ENCODE measurements around the gene PTEN. TPM values are rescaled to one million over a fixed set of nuclear protein-coding genes. Genes with fewer than 3 reads are reported as not detected.

Gene PTEN
- total and polyA plus RNA-seq, 2 experiments from 2014 or later: 20.8 to 64.0 TPM

DNA sequence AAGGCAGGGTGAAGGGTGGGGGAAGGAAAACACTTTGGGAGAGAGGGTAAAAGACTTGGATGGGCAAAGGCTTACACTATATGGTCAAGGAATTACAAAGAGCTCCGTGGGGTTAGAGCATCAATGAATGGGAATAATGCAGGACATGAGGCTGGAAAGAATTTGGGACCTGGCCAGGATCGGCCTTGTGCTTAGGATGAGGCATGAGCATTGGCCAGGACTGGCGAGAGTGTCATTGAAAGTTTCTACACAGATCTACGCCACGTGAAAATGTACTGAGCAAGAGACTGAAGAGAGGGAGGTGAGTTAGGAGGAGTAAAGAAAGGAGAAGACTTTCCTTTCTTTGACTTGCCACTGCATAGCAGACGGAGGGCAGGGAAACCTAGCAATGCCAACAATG is 142.8 kb downstream of the PTEN start:
- no peak overlapping the region for H3K4me2 ChIP-seq
- H3F3A ChIP-seq (replicated peaks; ENCODE audit: low read depth): no peaks in the 10 kb centered on the region
- H3K4me3 ChIP-seq: no peak overlapping the region
- H3K27me3 ChIP-seq (ENCODE audit: insufficient read depth): no peaks in the 10 kb centered on the region
- H4K20me1 ChIP-seq (replicated peaks; ENCODE audit: insufficient read depth): no peaks in the 10 kb centered on the region
- ATAC-seq: no peak
- H2AFZ ChIP-seq: peak overlapping the region; percentile 84; the same call in 1 of the 2 replicates
- peaks cover 7% of the 10 kb centered on the region for H3K4me1 Mint-ChIP-seq
- DNase-seq (ENCODE audit: low spot score): no peak
- H3K27ac ChIP-seq (ENCODE audit: low read depth): no peak overlapping the region
- no peaks in the 10 kb centered on the region for H3K4me1 ChIP-seq (ENCODE audit: insufficient read depth)
- no peaks in the 10 kb centered on the region for H3K79me2 ChIP-seq (replicated peaks; ENCODE audit: insufficient read depth)
- no peaks in the 10 kb centered on the region for H3K36me3 Mint-ChIP-seq (ENCODE audit: low read depth)
- no peaks in the 10 kb centered on the region for H3K27me3 Mint-ChIP-seq (ENCODE audit: insufficient read depth, low read depth, poor library complexity)
- TF ChIP-seq EZH2 (IDR thresholded peaks at IDR 0.05; ENCODE audit: low read depth, unreplicated experiment): no peak
- TF ChIP-seq ZNF114 (CRISPR knock-in tag; IDR thresholded peaks at IDR 0.05): no peak
- TF ChIP-seq, protein P1, sequence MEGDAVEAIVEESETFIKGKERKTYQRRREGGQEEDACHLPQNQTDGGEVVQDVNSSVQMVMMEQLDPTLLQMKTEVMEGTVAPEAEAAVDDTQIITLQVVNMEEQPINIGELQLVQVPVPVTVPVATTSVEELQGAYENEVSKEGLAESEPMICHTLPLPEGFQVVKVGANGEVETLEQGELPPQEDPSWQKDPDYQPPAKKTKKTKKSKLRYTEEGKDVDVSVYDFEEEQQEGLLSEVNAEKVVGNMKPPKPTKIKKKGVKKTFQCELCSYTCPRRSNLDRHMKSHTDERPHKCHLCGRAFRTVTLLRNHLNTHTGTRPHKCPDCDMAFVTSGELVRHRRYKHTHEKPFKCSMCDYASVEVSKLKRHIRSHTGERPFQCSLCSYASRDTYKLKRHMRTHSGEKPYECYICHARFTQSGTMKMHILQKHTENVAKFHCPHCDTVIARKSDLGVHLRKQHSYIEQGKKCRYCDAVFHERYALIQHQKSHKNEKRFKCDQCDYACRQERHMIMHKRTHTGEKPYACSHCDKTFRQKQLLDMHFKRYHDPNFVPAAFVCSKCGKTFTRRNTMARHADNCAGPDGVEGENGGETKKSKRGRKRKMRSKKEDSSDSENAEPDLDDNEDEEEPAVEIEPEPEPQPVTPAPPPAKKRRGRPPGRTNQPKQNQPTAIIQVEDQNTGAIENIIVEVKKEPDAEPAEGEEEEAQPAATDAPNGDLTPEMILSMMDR (conservative IDR thresholded peaks at IDR 0.05; ENCODE audit: low read depth in 2 of 2): no peak
- TF ChIP-seq, protein P2, sequence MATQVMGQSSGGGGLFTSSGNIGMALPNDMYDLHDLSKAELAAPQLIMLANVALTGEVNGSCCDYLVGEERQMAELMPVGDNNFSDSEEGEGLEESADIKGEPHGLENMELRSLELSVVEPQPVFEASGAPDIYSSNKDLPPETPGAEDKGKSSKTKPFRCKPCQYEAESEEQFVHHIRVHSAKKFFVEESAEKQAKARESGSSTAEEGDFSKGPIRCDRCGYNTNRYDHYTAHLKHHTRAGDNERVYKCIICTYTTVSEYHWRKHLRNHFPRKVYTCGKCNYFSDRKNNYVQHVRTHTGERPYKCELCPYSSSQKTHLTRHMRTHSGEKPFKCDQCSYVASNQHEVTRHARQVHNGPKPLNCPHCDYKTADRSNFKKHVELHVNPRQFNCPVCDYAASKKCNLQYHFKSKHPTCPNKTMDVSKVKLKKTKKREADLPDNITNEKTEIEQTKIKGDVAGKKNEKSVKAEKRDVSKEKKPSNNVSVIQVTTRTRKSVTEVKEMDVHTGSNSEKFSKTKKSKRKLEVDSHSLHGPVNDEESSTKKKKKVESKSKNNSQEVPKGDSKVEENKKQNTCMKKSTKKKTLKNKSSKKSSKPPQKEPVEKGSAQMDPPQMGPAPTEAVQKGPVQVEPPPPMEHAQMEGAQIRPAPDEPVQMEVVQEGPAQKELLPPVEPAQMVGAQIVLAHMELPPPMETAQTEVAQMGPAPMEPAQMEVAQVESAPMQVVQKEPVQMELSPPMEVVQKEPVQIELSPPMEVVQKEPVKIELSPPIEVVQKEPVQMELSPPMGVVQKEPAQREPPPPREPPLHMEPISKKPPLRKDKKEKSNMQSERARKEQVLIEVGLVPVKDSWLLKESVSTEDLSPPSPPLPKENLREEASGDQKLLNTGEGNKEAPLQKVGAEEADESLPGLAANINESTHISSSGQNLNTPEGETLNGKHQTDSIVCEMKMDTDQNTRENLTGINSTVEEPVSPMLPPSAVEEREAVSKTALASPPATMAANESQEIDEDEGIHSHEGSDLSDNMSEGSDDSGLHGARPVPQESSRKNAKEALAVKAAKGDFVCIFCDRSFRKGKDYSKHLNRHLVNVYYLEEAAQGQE (IDR thresholded peaks at IDR 0.05; ENCODE audit: unreplicated experiment): no peak
- no peak for TF ChIP-seq EZH2phosphoT487 (IDR thresholded peaks at IDR 0.05; ENCODE audit: unreplicated experiment)
- no peak for TF ChIP-seq ZNF331 (CRISPR knock-in tag; IDR thresholded peaks at IDR 0.05; ENCODE audit: low read depth)
- no peak for TF ChIP-seq POLR2AphosphoS5 (IDR thresholded peaks at IDR 0.05; ENCODE audit: low read depth)
- H3K9me3 Mint-ChIP-seq: peaks cover 6% of the 10 kb centered on the region
- H3K9me2 ChIP-seq (ENCODE audit: insufficient read depth): peaks cover 10% of the 10 kb centered on the region; the same call in 1 of the 2 replicates
- H3K36me3 ChIP-seq (ENCODE audit: insufficient read depth): no peaks in the 10 kb centered on the region; the same call in 1 of the 2 replicates
- H3K4me3 Mint-ChIP-seq: no peak overlapping the region
- no peak overlapping the region for H3K27ac Mint-ChIP-seq

DNA sequence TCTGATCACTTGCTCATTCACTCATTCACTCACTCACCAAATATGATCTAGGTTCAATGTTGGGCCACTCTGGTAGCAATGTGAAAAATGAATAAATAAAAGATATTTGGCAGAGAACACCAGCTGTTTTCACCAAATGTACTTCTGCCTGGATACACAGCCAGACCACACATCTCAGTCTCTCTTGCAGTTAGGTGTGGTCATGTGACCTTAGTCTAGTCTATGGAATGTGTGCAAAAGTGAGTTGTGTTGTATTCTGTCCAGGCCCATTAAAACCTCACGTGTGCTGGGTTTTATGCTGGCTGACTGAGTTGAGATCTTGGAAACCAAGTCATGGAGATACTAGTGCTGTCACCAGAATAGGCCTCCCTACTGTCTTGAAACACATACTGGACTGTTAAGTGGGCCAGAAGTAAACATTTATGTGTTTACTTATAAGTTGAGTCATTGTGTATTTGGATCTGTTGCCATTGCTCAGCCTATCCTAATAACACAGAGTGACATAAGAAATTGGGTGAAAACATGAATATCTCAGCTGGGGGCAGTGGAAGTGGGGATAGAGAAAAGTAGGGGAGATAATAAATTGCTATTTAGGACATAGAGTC is 145.5 kb downstream of the PTEN start:
- H3K4me2 ChIP-seq: no peak overlapping the region
- Mint-ChIP-seq H3K4me3 (no peak overlapping the region), H3K9me3 (peaks cover 6% of the 10 kb centered on the region), H3K27me3 (ENCODE audit: insufficient read depth, low read depth, poor library complexity) (no peaks in the 10 kb centered on the region), H3K27ac (no peak overlapping the region), H3K4me1 (peaks cover 7% of the 10 kb centered on the region), H3K36me3 (ENCODE audit: low read depth) (no peaks in the 10 kb centered on the region)
- H3K4me1 ChIP-seq (ENCODE audit: insufficient read depth): no peaks in the 10 kb centered on the region
- H4K20me1 ChIP-seq (replicated peaks; ENCODE audit: insufficient read depth): no peaks in the 10 kb centered on the region
- no peaks in the 10 kb centered on the region for H3F3A ChIP-seq (replicated peaks; ENCODE audit: low read depth)
- H3K27me3 ChIP-seq (ENCODE audit: insufficient read depth): no peaks in the 10 kb centered on the region
- DNase-seq (ENCODE audit: low spot score) (no peak), ATAC-seq (no peak)
- no peaks in the 10 kb centered on the region; the same call in 1 of the 2 replicates for H3K36me3 ChIP-seq (ENCODE audit: insufficient read depth)
- H3K4me3 ChIP-seq: no peak overlapping the region
- no peak overlapping the region for H2AFZ ChIP-seq
- no peaks in the 10 kb centered on the region for H3K79me2 ChIP-seq (replicated peaks; ENCODE audit: insufficient read depth)
- no peak overlapping the region for H3K27ac ChIP-seq (ENCODE audit: low read depth)
- peaks cover 10% of the 10 kb centered on the region; the same call in 1 of the 2 replicates for H3K9me2 ChIP-seq (ENCODE audit: insufficient read depth)
- TF ChIP-seq, protein P2 (IDR thresholded peaks at IDR 0.05; ENCODE audit: unreplicated experiment): no peak
- TF ChIP-seq CREB1 (CRISPR knock-in tag; IDR thresholded peaks at IDR 0.05; ENCODE audit: low read depth): no peak

Data from GM23338 (cell line).